ENCODE measurements around the gene ST6GALNAC3.

- no peak for TF ChIP-seq CTCF (optimal IDR thresholded peaks at IDR 0.05 in 1 of 3, IDR thresholded peaks at IDR 0.05 in 1 of 3, conservative IDR thresholded peaks at IDR 0.05 in 1 of 3; ENCODE audit: extremely low read depth in 1 of 3, insufficient read depth in 2 of 3, low read length in 3 of 3)
- no peak for TF ChIP-seq EZH2 (IDR thresholded peaks at IDR 0.05; ENCODE audit: low read length)
These were observed 557.6 kb downstream of the ST6GALNAC3 start for GRCh38 chr1:76632136-76632535.

Measured in keratinocyte (primary cell).